ENCODE measurements around the gene TTBK1.

DNA sequence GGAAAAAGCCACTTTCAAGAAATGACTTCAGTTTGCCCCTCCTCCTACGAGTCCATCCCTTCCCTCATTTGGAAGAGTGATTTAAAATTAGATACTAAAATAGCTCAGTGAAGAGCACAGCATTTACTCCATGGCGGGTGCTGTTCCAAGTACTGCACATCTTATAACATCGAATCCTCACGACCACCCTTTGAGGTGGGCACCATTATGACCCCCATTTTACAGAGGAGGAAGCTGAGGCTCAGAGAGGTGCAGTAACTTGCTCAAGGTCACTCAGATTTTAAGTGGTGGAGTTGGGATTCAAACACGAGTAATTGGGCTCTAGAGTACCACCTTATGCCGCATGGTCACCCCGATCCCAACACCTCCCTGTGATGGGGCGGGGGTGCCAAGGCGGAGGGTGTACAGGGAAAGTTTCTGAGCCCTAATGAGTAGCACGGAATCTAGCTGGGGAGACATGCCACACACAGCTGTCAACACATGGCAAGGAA is 25.5 kb downstream of the TTBK1 start:
- TF ChIP-seq POLR2A (IDR thresholded peaks at IDR 0.05; ENCODE audit: low read depth, low read length): no peak
- no peak for TF ChIP-seq POLR2AphosphoS5 (IDR thresholded peaks at IDR 0.05; ENCODE audit: low read depth, low read length)

Measured in GM12892 (cell line).